K562 (cell line): ENCODE measurements around the gene SLC15A5. TPM values are rescaled to one million over a fixed set of nuclear protein-coding genes. Genes with fewer than 3 reads are reported as not detected.

Experiments
- ATAC-seq: fragments of 200-7000 bp; cut with Tn5 transposase; 3 replicates; pipeline ENCODE4 v1.9.1; 2020; ENCODE audit warnings: moderate library complexity
- BruUV-seq: library from RNA; stranded (reverse); fragments of 400-500 nt; replicated peaks from 2 replicates; lab custom pipeline; 2021; lab: Mats Ljungman, UMichigan
- CTCF ChIA-PET: fragments of 300-600 bp; formaldehyde crosslinking; extraction: SDS; loops from one replicate; lab custom pipeline; 2021; ENCODE audit warnings: low intra/inter-chr PET ratio; lab: Yijun Ruan, JAX
- POLR2A ChIA-PET: fragments of 300-600, 350-650 bp; sonication (Branson Sonifier 250); formaldehyde crosslinking; extraction: SDS; loops from one replicate; lab custom pipeline; 2021; ENCODE audit warnings: antibody characterized with exemption, inconsistent platforms; lab: Yijun Ruan, JAX
- DNase-seq, 4 experiments: peaks; one replicate each; pipeline versions ENCODE4 v3.0.0 to v3.0.0-alpha.2; 2011 to 2018; ENCODE audit warnings: low spot score in 3 of 4, mixed read lengths in 3 of 4; ENCODE audit errors: extremely low read depth in 1 of 4
- FAIRE-seq: peaks from 2 replicates; lab custom pipeline; 2011; peaks lifted over from hg19 to GRCh38; lab: Jason Lieb, UNC
- H2AFZ ChIP-seq: 2 replicates; pipeline ENCODE4 v1.6.0; 2011; ENCODE audit warnings: low read depth, low read length, control low read depth, inconsistent platforms
- H3K27ac ChIP-seq: fragments of 200-600 bp; 3 replicates; pipeline ENCODE4 v1.8.0; 2011; ENCODE audit warnings: low read depth, mild to moderate bottlenecking, control low read depth, inconsistent platforms, low read length, moderate library complexity, mixed read lengths; ENCODE audit errors: extremely low read depth
- H3K27me3 ChIP-seq, 2 experiments: fragments of 300-600 bp in 1 of 2; 2 replicates in 1 of 2; 3 replicates in 1 of 2; pipeline versions ENCODE4 v1.6.0 to v1.8.0; 2011; ENCODE audit warnings: inconsistent platforms in 2 of 2, low read length in 2 of 2, mild to moderate bottlenecking in 1 of 2, mixed read lengths in 1 of 2, moderate library complexity in 1 of 2; ENCODE audit not compliant: control insufficient read depth in 2 of 2, insufficient read depth in 2 of 2
- H3K36me3 ChIP-seq: fragments of 300-600 bp; 3 replicates; pipeline ENCODE4 v1.8.0; 2011; ENCODE audit warnings: mild to moderate bottlenecking, low read length, inconsistent platforms; ENCODE audit not compliant: control insufficient read depth, insufficient read depth
- H3K4me1 ChIP-seq, 2 experiments: fragments of 200-600 bp in 1 of 2; replicated peaks in 1 of 2; 2 replicates in 1 of 2; 3 replicates in 1 of 2; pipeline versions ENCODE4 v1.5.1 to v1.8.0; 2011; ENCODE audit warnings: inconsistent platforms in 2 of 2, low read length in 2 of 2, mild to moderate bottlenecking in 1 of 2, mixed read lengths in 1 of 2, moderate library complexity in 1 of 2; ENCODE audit not compliant: control insufficient read depth in 2 of 2, insufficient read depth in 2 of 2
- H3K4me2 ChIP-seq: 2 replicates; pipeline ENCODE4 v1.6.1; 2011; ENCODE audit warnings: low read length, control low read depth, inconsistent platforms, mixed read lengths; ENCODE audit not compliant: insufficient read depth
- H3K4me3 ChIP-seq: fragments of 200-600 bp; sonication (generic), shearing (Covaris generic); 2 replicates; pipeline ENCODE4 v1.5.1; 2016; ENCODE audit warnings: control low read depth, inconsistent platforms
- H3K79me2 ChIP-seq: fragments of 200-600 bp; 3 replicates; pipeline ENCODE4 v1.8.0; 2011; ENCODE audit warnings: low read length, inconsistent platforms; ENCODE audit not compliant: control insufficient read depth, insufficient read depth
- H3K9ac ChIP-seq, 2 experiments: 2 replicates each; pipeline versions ENCODE4 v1.6.0 to v1.6.1; 2011; ENCODE audit warnings: low read depth in 2 of 2, low read length in 2 of 2, control low read depth in 1 of 2, inconsistent platforms in 1 of 2, mild to moderate bottlenecking in 1 of 2, mixed read lengths in 1 of 2; ENCODE audit not compliant: insufficient read depth in 1 of 2
- H3K9me1 ChIP-seq: one replicate; pipeline ENCODE4 v1.6.0; 2011; ENCODE audit warnings: inconsistent platforms, mild to moderate bottlenecking, low read length, moderate library complexity; ENCODE audit not compliant: control insufficient read depth, insufficient read depth
- H3K9me3 ChIP-seq: replicated peaks from 2 replicates; pipeline ENCODE4 v1.5.1; 2011; ENCODE audit warnings: low read depth, low read length, inconsistent platforms; ENCODE audit not compliant: control insufficient read depth, insufficient read depth
- H4K20me1 ChIP-seq: replicated peaks from 2 replicates; pipeline ENCODE4 v1.6.1; 2011; ENCODE audit warnings: low read length, inconsistent platforms, mixed read lengths; ENCODE audit not compliant: control insufficient read depth, insufficient read depth
- HDAC8 ChIP-seq: fragments of 450-650 bp; IDR thresholded peaks from 2 replicates; pipeline ENCODE4 v1.6.1; 2016; ENCODE audit warnings: mild to moderate bottlenecking, missing genetic modification characterization, moderate library complexity, missing compliant biosample characterization
- JUNB ChIP-seq: fragments of 450-650 bp; formaldehyde crosslinking; conservative IDR thresholded peaks from 2 replicates; pipeline ENCODE4 v1.4.0; 2020; ENCODE audit warnings: mild to moderate bottlenecking
- SAP30 ChIP-seq: fragments of 200-600 bp; sonication (generic); IDR thresholded peaks from 2 replicates; pipeline ENCODE4 v1.6.1; 2012; ENCODE audit warnings: borderline replicate concordance, low read depth, mild to moderate bottlenecking, moderate library complexity, low read length, control low read depth, inconsistent platforms; ENCODE audit not compliant: insufficient read depth, poor library complexity, severe bottlenecking
- SMARCC2 ChIP-seq: fragments of 450-650 bp; IDR thresholded peaks from 2 replicates; pipeline ENCODE4 v1.6.1; 2017; ENCODE audit warnings: antibody characterized with exemption, moderate library complexity, mild to moderate bottlenecking, low read depth
- TGIF2 ChIP-seq: sonication (generic); formaldehyde crosslinking; IDR thresholded peaks from 2 replicates; pipeline ENCODE4 v1.8.1; 2022; ENCODE audit warnings: mild to moderate bottlenecking, missing genetic modification reagents, moderate library complexity
- YY1 ChIP-seq, 3 experiments: IDR thresholded peaks; 2 replicates each; pipeline ENCODE4 v1.6.1; 2011; ENCODE audit warnings: low read length in 2 of 3, mild to moderate bottlenecking in 2 of 3, moderate library complexity in 2 of 3, borderline replicate concordance in 1 of 3, control low read depth in 1 of 3, low read depth in 1 of 3; ENCODE audit not compliant: insufficient read depth in 3 of 3, insufficient replicate concordance in 2 of 3, control insufficient read depth in 1 of 3, insufficient read length in 1 of 3; ENCODE audit errors: extremely low read depth in 1 of 3
- ZNF507 ChIP-seq: conservative IDR thresholded peaks from 2 replicates; pipeline ENCODE4 v1.6.1; 2017; ENCODE audit warnings: missing genetic modification characterization, missing compliant biosample characterization
- WGBS: fragments of 100-300 bp; shearing (Covaris generic); methylation state at CpG from one replicate; pipeline ENCODE4 v1.1.6; 2016; ENCODE audit warnings: low coverage, mixed read lengths; ENCODE audit not compliant: insufficient coverage; ENCODE audit errors: missing lambda C conversion rate; 5-methylcytosine and 5-hydroxymethylcytosine counted together
- in situ Hi-C: fragments of 300-500 bp; cut with MboI; formaldehyde crosslinking; loops from 4 replicates; pipeline ENCODE4 v1.15.0; 2018; ENCODE audit warnings: inconsistent platforms, mixed read lengths
- intact Hi-C: fragments of 100-400 bp; cut with micrococcal nuclease; formaldehyde crosslinking; loops from 2 replicates; pipeline ENCODE4 v1.14.2; 2022
- polyA plus RNA-seq, 8 experiments: library from polyadenylated mRNA; depleted of rRNA in 4 of 8; stranded (reverse) in 5 of 8; unstranded in 3 of 8; fragments of >200 nt; fragmentation: Nextera tagmentation in 2 of 8; fragmentation: Illumina TruSeq in 1 of 8; extraction: Ambion mirVana in 2 of 8; extraction: Trizol in 1 of 8; gene quantifications; 2 replicates each; pipeline versions ENCODE4 v1.2.1 to v1.2.3, GENCODE V29; 2011 to 2014; ENCODE audit warnings: inconsistent platforms in 1 of 8, missing spikeins in 1 of 8
- total RNA-seq, 7 experiments: library from RNA; depleted of rRNA in 6 of 7; stranded (reverse); fragments of >200 nt in 6 of 7; fragmentation: Illumina TruSeq in 2 of 7; extraction: Trizol in 2 of 7; gene quantifications; 2 replicates each; pipeline versions ENCODE4 v1.2.1 to v1.2.3, GENCODE V29; 2011 to 2021; ENCODE audit warnings: low replicate concordance in 1 of 7

Gene SLC15A5
- total and polyA plus RNA-seq, 9 of the 15 experiments (the other 6 are each of a cell fraction or from before 2014, with no cell fraction given) = not detected

- H3K9me1 ChIP-seq = no peaks in the 10 kb centered on the region
- no peak overlapping the region for H2AFZ ChIP-seq
- no peaks in the 10 kb centered on the region for H3K79me2 ChIP-seq
- WGBS = 0% methylated on average over 2 of the region's 2 CpGs
- DNase-seq (no peak), FAIRE-seq (no peak), ATAC-seq (no peak)
- H3K9ac ChIP-seq = no peak overlapping the region
- no peaks in the 10 kb centered on the region for H4K20me1 ChIP-seq
- POLR2A ChIA-PET = no interaction called here
- no TSS peak for BruUV-seq
- no peaks in the 10 kb centered on the region for H3K36me3 ChIP-seq
- TF ChIP-seq ZNF507 (tag) (no peak), TGIF2 (CRISPR knock-in tag) (no peak), HDAC8 (tag) (no peak)
- H3K27me3 ChIP-seq = no peaks in the 10 kb centered on the region
- H3K4me3 ChIP-seq = no peak overlapping the region
- H3K27ac ChIP-seq = no peak overlapping the region
- no peaks in the 10 kb centered on the region for H3K4me1 ChIP-seq
- H3K4me2 ChIP-seq = no peak overlapping the region
- CTCF ChIA-PET = no interaction called here
- in situ Hi-C loops (no loop called here), intact Hi-C loops (no loop called here)
- no peaks in the 10 kb centered on the region for H3K9me3 ChIP-seq
Measured at GRCh38 chr12:16150276-16150675, 127.2 kb downstream of the SLC15A5 start.

GRCh38 chr12:16148938-16149337, 128.5 kb downstream of the SLC15A5 start:
- Histone ChIP-seq H4K20me1 (no peaks in the 10 kb centered on the region), H3K9ac (no peak overlapping the region), H3K4me1 (no peaks in the 10 kb centered on the region), H3K9me1 (no peaks in the 10 kb centered on the region), H3K27ac (no peak overlapping the region), H2AFZ (no peak overlapping the region), H3K27me3 (no peaks in the 10 kb centered on the region), H3K9me3 (no peaks in the 10 kb centered on the region), H3K36me3 (no peaks in the 10 kb centered on the region), H3K4me3 (no peak overlapping the region), H3K4me2 (no peak overlapping the region), H3K79me2 (no peaks in the 10 kb centered on the region)
- no peak for ATAC-seq
- DNase-seq = no peak
- no TSS peak for BruUV-seq
- CTCF ChIA-PET = no interaction called here
- FAIRE-seq = no peak
- intact Hi-C loops = no loop called here
- in situ Hi-C loops = no loop called here
- WGBS = 0% methylated on average over 3 of the region's 3 CpGs
- POLR2A ChIA-PET = no interaction called here
- no peak for TF ChIP-seq SAP30
- no peak for TF ChIP-seq SMARCC2
- no peak for TF ChIP-seq JUNB
- TF ChIP-seq YY1 (IDR thresholded peaks at IDR 0.05; ENCODE audit: borderline replicate concordance in 1 of 3, control insufficient read depth in 1 of 3, extremely low read depth in 1 of 3, insufficient read depth in 3 of 3, insufficient read length in 1 of 3, insufficient replicate concordance in 2 of 3, low read depth in 1 of 3, low read length in 2 of 3) = no peak
